H1 (cell line): ENCODE measurements around the gene SLC24A5. TPM values are rescaled to one million over a fixed set of nuclear protein-coding genes. Genes with fewer than 3 reads are reported as not detected.

Source experiments
- CTCF ChIA-PET: fragments of 300-600 bp; sonication (Branson Sonifier 250); formaldehyde crosslinking; loops from one replicate; lab custom pipeline; 2021; ENCODE audit not compliant: partially characterized antibody; lab: Charles Lee
- POLR2A ChIA-PET: fragments of 300-600 bp; sonication (Branson Sonifier 250); formaldehyde crosslinking; loops from one replicate; lab custom pipeline; 2021; ENCODE audit warnings: inconsistent platforms; ENCODE audit not compliant: partially characterized antibody; lab: Charles Lee
- DNase-seq, 2 experiments: peaks; one replicate each; pipeline versions ENCODE4 v3.0.0 to v3.0.0-alpha.2; 2010 to 2022; ENCODE audit warnings: low spot score in 2 of 2, low read depth in 1 of 2, mixed read lengths in 1 of 2
- FAIRE-seq: peaks from 2 replicates; lab custom pipeline; 2011; peaks lifted over from hg19 to GRCh38; lab: Jason Lieb, UNC
- H2AFZ ChIP-seq: 2 replicates; pipeline ENCODE4 v1.8.1; 2012; ENCODE audit warnings: low read length, inconsistent platforms
- H2AK5ac ChIP-seq: 2 replicates; pipeline ENCODE4 v1.6.1; 2013; ENCODE audit warnings: low read depth, low read length
- H2BK120ac ChIP-seq: replicated peaks from 2 replicates; pipeline ENCODE3; 2013; ENCODE audit warnings: low read depth, low read length, inconsistent platforms
- H2BK12ac ChIP-seq: 2 replicates; pipeline ENCODE4 v1.6.1; 2013; ENCODE audit warnings: low read depth, low read length
- H2BK15ac ChIP-seq: 2 replicates; pipeline ENCODE4 v1.6.1; 2013; ENCODE audit warnings: low read length
- H2BK20ac ChIP-seq: 2 replicates; pipeline ENCODE4 v1.6.1; 2013; ENCODE audit warnings: low read length
- H2BK5ac ChIP-seq: 2 replicates; pipeline ENCODE4 v1.6.1; 2013; ENCODE audit warnings: low read depth, low read length
- H3K14ac ChIP-seq: 2 replicates; pipeline ENCODE4 v1.6.1; 2013; ENCODE audit warnings: inconsistent platforms; ENCODE audit not compliant: insufficient read length
- H3K18ac ChIP-seq: 2 replicates; pipeline ENCODE4 v1.6.1; 2013; ENCODE audit warnings: low read length; ENCODE audit errors: extremely low read depth
- H3K23ac ChIP-seq: 2 replicates; pipeline ENCODE4 v1.6.1; 2013; ENCODE audit warnings: inconsistent platforms; ENCODE audit not compliant: insufficient read length
- H3K23me2 ChIP-seq: 2 replicates; pipeline ENCODE4 v1.6.1; 2013; ENCODE audit warnings: low read depth, low read length
- H3K27ac ChIP-seq: 2 replicates; pipeline ENCODE4 v1.6.1; 2011; ENCODE audit warnings: low read depth, low read length, inconsistent platforms
- H3K27me3 ChIP-seq, 4 experiments: replicated peaks in 1 of 4; 1 replicate in 1 of 4; 2 replicates in 3 of 4; pipeline versions ENCODE4 v1.6.1 to v1.8.1; 2011 to 2013; ENCODE audit warnings: low read length in 3 of 4, mild to moderate bottlenecking in 3 of 4, inconsistent platforms in 2 of 4, mixed read lengths in 2 of 4, moderate library complexity in 1 of 4; ENCODE audit not compliant: control insufficient read depth in 3 of 4, insufficient read depth in 3 of 4; ENCODE audit errors: extremely low read depth in 1 of 4
- H3K36me3 ChIP-seq, 4 experiments: 2 replicates each; pipeline versions ENCODE4 v1.6.1 to v1.8.1; 2011 to 2013; ENCODE audit warnings: mild to moderate bottlenecking in 4 of 4, low read length in 3 of 4, moderate library complexity in 2 of 4, control low read depth in 1 of 4, inconsistent platforms in 1 of 4; ENCODE audit not compliant: insufficient read depth in 4 of 4, control insufficient read depth in 2 of 4
- H3K4ac ChIP-seq: replicated peaks from 2 replicates; pipeline ENCODE3; 2013; ENCODE audit warnings: low read length, low read depth, mixed read lengths, inconsistent platforms; ENCODE audit not compliant: insufficient read length
- H3K4me1 ChIP-seq, 4 experiments: replicated peaks in 1 of 4; 1 replicate in 1 of 4; 2 replicates in 3 of 4; pipeline versions ENCODE4 v1.6.1 to v1.8.1; 2011 to 2013; ENCODE audit warnings: low read length in 3 of 4, inconsistent platforms in 2 of 4, mixed read lengths in 1 of 4; ENCODE audit not compliant: insufficient read depth in 4 of 4, control insufficient read depth in 3 of 4
- H3K4me2 ChIP-seq, 2 experiments: 2 replicates each; pipeline versions ENCODE4 v1.6.1 to v1.8.1; 2011 to 2013; ENCODE audit warnings: low read depth in 2 of 2, low read length in 2 of 2, control low read depth in 1 of 2, inconsistent platforms in 1 of 2, mild to moderate bottlenecking in 1 of 2; ENCODE audit not compliant: insufficient read depth in 1 of 2
- H3K4me3 ChIP-seq, 4 experiments: fragments of 200-600, 300-600 bp in 1 of 4; sonication (generic), shearing (Covaris generic), sonication (Bioruptor Twin) in 1 of 4; 2 replicates each; pipeline versions ENCODE4 v1.5.1 to v1.8.1; 2011 to 2016; ENCODE audit warnings: low read length in 4 of 4, low read depth in 3 of 4, control low read depth in 2 of 4, inconsistent platforms in 2 of 4, mild to moderate bottlenecking in 2 of 4, mixed read lengths in 1 of 4, moderate library complexity in 1 of 4; ENCODE audit not compliant: insufficient read depth in 2 of 4; ENCODE audit errors: extremely low read depth in 1 of 4
- H3K56ac ChIP-seq: replicated peaks from 2 replicates; pipeline ENCODE3; 2013; ENCODE audit warnings: low read depth, mild to moderate bottlenecking, mixed read lengths, low read length, inconsistent platforms; ENCODE audit not compliant: insufficient read length
- H3K79me1 ChIP-seq: 2 replicates; pipeline ENCODE4 v1.6.1; 2013; ENCODE audit warnings: low read depth, low read length, control low read depth
- H3K79me2 ChIP-seq, 2 experiments: 2 replicates each; pipeline versions ENCODE4 v1.6.1 to v1.8.1; 2012 to 2013; ENCODE audit warnings: low read length in 2 of 2, mild to moderate bottlenecking in 2 of 2, inconsistent platforms in 1 of 2; ENCODE audit not compliant: insufficient read depth in 2 of 2, control insufficient read depth in 1 of 2
- H3K9ac ChIP-seq, 4 experiments: replicated peaks in 1 of 4; 1 replicate in 1 of 4; 2 replicates in 3 of 4; pipeline versions ENCODE4 v1.6.1 to v1.8.1; 2011 to 2013; ENCODE audit warnings: low read depth in 3 of 4, low read length in 3 of 4, control low read depth in 2 of 4, mild to moderate bottlenecking in 2 of 4, moderate library complexity in 2 of 4, inconsistent platforms in 1 of 4; ENCODE audit errors: extremely low read depth in 1 of 4
- H3K9me3 ChIP-seq, 2 experiments: 2 replicates each; pipeline versions ENCODE4 v1.6.1 to v1.8.1; 2012 to 2013; ENCODE audit warnings: mild to moderate bottlenecking in 2 of 2, moderate library complexity in 2 of 2, control low read depth in 1 of 2, inconsistent platforms in 1 of 2, low read depth in 1 of 2, low read length in 1 of 2, mixed read lengths in 1 of 2; ENCODE audit not compliant: insufficient read depth in 2 of 2
- H4K20me1 ChIP-seq, 2 experiments: replicated peaks in 1 of 2; 2 replicates each; pipeline versions ENCODE3 to v1.8.1; 2011 to 2013; ENCODE audit warnings: inconsistent platforms in 2 of 2, low read length in 2 of 2, mild to moderate bottlenecking in 1 of 2; ENCODE audit not compliant: insufficient read depth in 2 of 2, control insufficient read depth in 1 of 2
- H4K5ac ChIP-seq: 2 replicates; pipeline ENCODE4 v1.6.1; 2013; ENCODE audit warnings: low read length, low read depth, mixed read lengths, inconsistent platforms; ENCODE audit not compliant: insufficient read length
- H4K8ac ChIP-seq: 2 replicates; pipeline ENCODE4 v1.8.0; 2013; ENCODE audit warnings: mild to moderate bottlenecking, moderate library complexity, low read length, inconsistent platforms; ENCODE audit not compliant: insufficient read depth; ENCODE audit errors: extremely low read depth
- H4K91ac ChIP-seq: replicated peaks from 2 replicates; pipeline ENCODE3; 2013; ENCODE audit warnings: low read length, mixed read lengths, inconsistent platforms; ENCODE audit not compliant: insufficient read length
- BRCA1 ChIP-seq: IDR thresholded peaks from 2 replicates; pipeline ENCODE4 v1.6.1; 2012; ENCODE audit warnings: low read depth, low read length, improper control_type of control experiment
- EZH2 ChIP-seq: fragments of 200-600 bp; sonication (generic); IDR thresholded peaks from 2 replicates; pipeline ENCODE4 v1.7.1; 2012; ENCODE audit warnings: low read depth, mild to moderate bottlenecking, moderate library complexity, low read length, inconsistent platforms; ENCODE audit not compliant: severe bottlenecking
- JUND ChIP-seq: IDR thresholded peaks from 2 replicates; pipeline ENCODE4 v1.6.1; 2011; ENCODE audit warnings: mild to moderate bottlenecking, improper control_type of control experiment, low read length
- RBBP5 ChIP-seq: IDR thresholded peaks from 2 replicates; pipeline ENCODE4 v1.7.1; 2012; ENCODE audit warnings: low read depth, mild to moderate bottlenecking, inconsistent platforms, low read length, moderate library complexity, borderline replicate concordance
- SIRT6 ChIP-seq: IDR thresholded peaks from one replicate; pipeline ENCODE4 v1.7.1; 2012; ENCODE audit warnings: low read length, inconsistent platforms
- SRF ChIP-seq: IDR thresholded peaks from 2 replicates; pipeline ENCODE4 v1.6.1; 2011; ENCODE audit warnings: mild to moderate bottlenecking, low read depth, low read length, moderate library complexity
- WGBS, 2 experiments: shearing (Covaris generic) in 1 of 2; methylation state at CpG; one replicate each; pipeline versions ENCODE4 v1.1.6 to v1.1.7; 2013 to 2015; ENCODE audit warnings: low lambda C conversion rate in 2 of 2, mixed read lengths in 2 of 2, inconsistent platforms in 1 of 2, low coverage in 1 of 2, missing lambda C conversion rate in 1 of 2; ENCODE audit not compliant: insufficient replicate concordance in 2 of 2, insufficient coverage in 1 of 2, insufficient read length in 1 of 2; ENCODE audit errors: extremely low coverage in 1 of 2, missing lambda C conversion rate in 1 of 2; 5-methylcytosine and 5-hydroxymethylcytosine counted together
- polyA plus RNA-seq, 7 experiments: library from polyadenylated mRNA; depleted of rRNA in 3 of 7; stranded (reverse) in 5 of 7; unstranded in 2 of 7; fragments of >200 nt in 5 of 7; fragments of 200-250 nt in 2 of 7; gene quantifications; 1 replicate in 5 of 7; 2 replicates in 1 of 7; 4 replicates in 1 of 7; pipeline versions ENCODE4 v1.2.1 to v1.2.3, GENCODE V29; 2011 to 2013; ENCODE audit warnings: missing spikeins in 2 of 7, mixed read lengths in 2 of 7
- total RNA-seq: library from RNA; stranded (reverse); fragmentation: NEBNext Ultra II Directional; extraction: Animal tissue kit (Norgen Biotek cat#: 25700); gene quantifications from 2 replicates; pipeline ENCODE4 v1.2.1, GENCODE V29; 2021
- TF ChIP-seq, protein P1 (sequence below), 3 experiments: IDR thresholded peaks; 1 replicate in 2 of 3; 2 replicates in 1 of 3; pipeline versions ENCODE4 v1.5.1 to v1.6.1; 2011; ENCODE audit warnings: low read length in 3 of 3, mild to moderate bottlenecking in 3 of 3, inconsistent platforms in 2 of 3, low read depth in 1 of 3, moderate library complexity in 1 of 3; ENCODE audit not compliant: insufficient read depth in 1 of 3; ENCODE audit errors: control extremely low read depth in 1 of 3
- TF ChIP-seq, protein P2 (sequence below): IDR thresholded peaks from 2 replicates; pipeline ENCODE4 v1.6.1; 2012; ENCODE audit warnings: low read length, inconsistent platforms

The SLC24A5 gene
- total and polyA plus RNA-seq, 2 of the 8 experiments (the other 6 are each of a cell fraction or from before 2014, with no cell fraction given), result not detected

DNA sequence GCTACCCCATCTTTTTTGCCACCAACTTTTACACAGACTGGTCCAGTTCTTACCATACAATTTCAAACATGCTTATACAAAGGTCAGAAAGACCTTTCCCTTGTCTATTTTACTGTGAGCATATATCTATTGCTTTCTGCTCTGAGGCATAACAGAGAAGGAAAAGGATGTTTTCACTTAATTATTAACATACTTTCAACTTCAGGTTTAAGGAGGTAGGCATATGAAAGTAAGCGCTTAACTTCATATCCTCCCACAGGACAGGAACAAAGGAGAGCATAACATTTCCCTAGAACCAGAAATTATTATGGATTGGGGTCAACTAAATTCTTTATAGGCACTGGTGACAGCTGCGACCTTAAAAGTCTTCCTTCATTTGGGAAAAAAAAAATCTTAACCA lies 56.2 kb downstream of the SLC24A5 start:
- H2BK15ac ChIP-seq, result no peak overlapping the region
- no peak overlapping the region for H3K56ac ChIP-seq
- peak overlapping the region; percentile 76 to 99 (median 86) for H3K4me3 ChIP-seq
- no peak overlapping the region for H2BK20ac ChIP-seq
- peak overlapping the region; percentile 76; the same call in 1 of the 2 replicates for H2AK5ac ChIP-seq
- H3K27me3 ChIP-seq, result no peaks in the 10 kb centered on the region
- ChIA-PET POLR2A (interaction anchor here (0.6 to 3.1 kb wide), 8 partner anchors 14 to 237 kb away, joined by 3 to 13 read pairs (median 4); no protein-coding TSS in a partner anchor), CTCF (no interaction called here)
- no peak overlapping the region for H4K5ac ChIP-seq
- no peak overlapping the region for H3K23ac ChIP-seq
- H4K91ac ChIP-seq, result no peak overlapping the region
- peaks cover 2% of the 10 kb centered on the region; the same call in 1 of the 2 replicates for H3K79me1 ChIP-seq
- no peak overlapping the region for H3K27ac ChIP-seq
- H3K79me2 ChIP-seq, result peaks cover 9 to 57% of the 10 kb centered on the region in 2 experiments; a peak in 3 of 4 replicates
- H3K4me1 ChIP-seq, result peaks cover 0 to 9% (median 1%) of the 10 kb centered on the region in 4 experiments; a peak in 2 of 7 replicates
- peak overlapping the region in 3 of 4 experiments; percentile 74 to 94 (median 86); a peak in 3 of 7 replicates for H3K9ac ChIP-seq
- no peak overlapping the region for H2BK12ac ChIP-seq
- no peak overlapping the region for H4K8ac ChIP-seq
- 69% methylated on average over 2 of the region's 2 CpGs; no CpG with 5 or more reads in 1 of the 2 experiments for WGBS, 2 experiments
- no peaks in the 10 kb centered on the region for H3K36me3 ChIP-seq
- no peak overlapping the region for H2BK5ac ChIP-seq
- no peaks in the 10 kb centered on the region for H4K20me1 ChIP-seq
- H2AFZ ChIP-seq, result no peak overlapping the region
- no peaks in the 10 kb centered on the region for H3K23me2 ChIP-seq
- no peaks in the 10 kb centered on the region for H3K9me3 ChIP-seq
- H3K14ac ChIP-seq, result no peak overlapping the region
- H2BK120ac ChIP-seq, result no peak overlapping the region
- H3K4me2 ChIP-seq, result peak overlapping the region; percentile 67 to 91
- DNase-seq (no peak), FAIRE-seq (no peak)
- H3K18ac ChIP-seq, result no peak overlapping the region
- H3K4ac ChIP-seq, result no peak overlapping the region
- TF ChIP-seq, protein P1, sequence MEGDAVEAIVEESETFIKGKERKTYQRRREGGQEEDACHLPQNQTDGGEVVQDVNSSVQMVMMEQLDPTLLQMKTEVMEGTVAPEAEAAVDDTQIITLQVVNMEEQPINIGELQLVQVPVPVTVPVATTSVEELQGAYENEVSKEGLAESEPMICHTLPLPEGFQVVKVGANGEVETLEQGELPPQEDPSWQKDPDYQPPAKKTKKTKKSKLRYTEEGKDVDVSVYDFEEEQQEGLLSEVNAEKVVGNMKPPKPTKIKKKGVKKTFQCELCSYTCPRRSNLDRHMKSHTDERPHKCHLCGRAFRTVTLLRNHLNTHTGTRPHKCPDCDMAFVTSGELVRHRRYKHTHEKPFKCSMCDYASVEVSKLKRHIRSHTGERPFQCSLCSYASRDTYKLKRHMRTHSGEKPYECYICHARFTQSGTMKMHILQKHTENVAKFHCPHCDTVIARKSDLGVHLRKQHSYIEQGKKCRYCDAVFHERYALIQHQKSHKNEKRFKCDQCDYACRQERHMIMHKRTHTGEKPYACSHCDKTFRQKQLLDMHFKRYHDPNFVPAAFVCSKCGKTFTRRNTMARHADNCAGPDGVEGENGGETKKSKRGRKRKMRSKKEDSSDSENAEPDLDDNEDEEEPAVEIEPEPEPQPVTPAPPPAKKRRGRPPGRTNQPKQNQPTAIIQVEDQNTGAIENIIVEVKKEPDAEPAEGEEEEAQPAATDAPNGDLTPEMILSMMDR (IDR thresholded peaks at IDR 0.05; ENCODE audit: control extremely low read depth in 1 of 3, insufficient read depth in 1 of 3, low read depth in 1 of 3, low read length in 3 of 3), result no peak
- TF ChIP-seq EZH2, result no peak
- no peak for TF ChIP-seq SIRT6
- TF ChIP-seq BRCA1, result no peak
- TF ChIP-seq, protein P2, sequence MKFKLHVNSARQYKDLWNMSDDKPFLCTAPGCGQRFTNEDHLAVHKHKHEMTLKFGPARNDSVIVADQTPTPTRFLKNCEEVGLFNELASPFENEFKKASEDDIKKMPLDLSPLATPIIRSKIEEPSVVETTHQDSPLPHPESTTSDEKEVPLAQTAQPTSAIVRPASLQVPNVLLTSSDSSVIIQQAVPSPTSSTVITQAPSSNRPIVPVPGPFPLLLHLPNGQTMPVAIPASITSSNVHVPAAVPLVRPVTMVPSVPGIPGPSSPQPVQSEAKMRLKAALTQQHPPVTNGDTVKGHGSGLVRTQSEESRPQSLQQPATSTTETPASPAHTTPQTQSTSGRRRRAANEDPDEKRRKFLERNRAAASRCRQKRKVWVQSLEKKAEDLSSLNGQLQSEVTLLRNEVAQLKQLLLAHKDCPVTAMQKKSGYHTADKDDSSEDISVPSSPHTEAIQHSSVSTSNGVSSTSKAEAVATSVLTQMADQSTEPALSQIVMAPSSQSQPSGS, result no peak
- TF ChIP-seq SRF, result no peak
- TF ChIP-seq RBBP5, result no peak
- no peak for TF ChIP-seq JUND
